GM18861 (cell line): ENCODE data around the gene OR2A25.

Experiments used
- ATAC-seq: cut with Tn5 transposase; IDR thresholded peaks from one replicate; pipeline ENCODE4 v1.9.1; 2021; ENCODE audit not compliant: unreplicated experiment

OR2A25 gene

GRCh38 chr7:144063710-144064109 lies 5.9 kb upstream of the OR2A25 start:
- ATAC-seq: no peak

DNA sequence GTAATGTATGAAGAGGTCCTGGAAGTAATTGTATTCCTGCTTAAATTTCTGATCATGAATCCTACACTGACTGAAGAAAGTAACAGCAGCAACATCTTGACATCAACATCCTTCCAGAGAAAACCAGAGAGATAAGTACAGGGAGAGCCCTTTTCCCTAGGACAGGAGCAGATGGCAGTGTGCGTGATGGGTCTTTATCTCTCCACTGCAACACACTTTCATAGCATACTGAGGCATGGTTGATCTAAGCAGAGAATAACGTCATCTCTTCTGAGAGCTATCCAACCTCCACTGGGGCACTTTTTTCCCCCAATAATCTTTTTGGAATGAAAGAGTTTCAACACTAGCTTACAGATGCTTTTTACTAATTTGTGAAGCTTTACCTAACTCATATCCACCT lies 342 bp downstream of the OR2A25 start:
- no peak for ATAC-seq

GRCh38 chr7:144074374-144074773 lies 4.8 kb downstream of the OR2A25 start:
- ATAC-seq: no peak

GRCh38 chr7:144085978-144086377 lies 16.4 kb downstream of the OR2A25 start, which contains the start of gene OR2A12:
OR2A12 (plus strand) TSS chr7:144086278; CDS start chr7:144095108, 8,830 bp downstream.
- no peak for ATAC-seq

- no peak for ATAC-seq
Measured at GRCh38 chr7:144086730-144087129, 17.1 kb downstream of the OR2A25 start.

GRCh38 chr7:144087230-144087629 lies 17.6 kb downstream of the OR2A25 start:
- no peak for ATAC-seq

DNA sequence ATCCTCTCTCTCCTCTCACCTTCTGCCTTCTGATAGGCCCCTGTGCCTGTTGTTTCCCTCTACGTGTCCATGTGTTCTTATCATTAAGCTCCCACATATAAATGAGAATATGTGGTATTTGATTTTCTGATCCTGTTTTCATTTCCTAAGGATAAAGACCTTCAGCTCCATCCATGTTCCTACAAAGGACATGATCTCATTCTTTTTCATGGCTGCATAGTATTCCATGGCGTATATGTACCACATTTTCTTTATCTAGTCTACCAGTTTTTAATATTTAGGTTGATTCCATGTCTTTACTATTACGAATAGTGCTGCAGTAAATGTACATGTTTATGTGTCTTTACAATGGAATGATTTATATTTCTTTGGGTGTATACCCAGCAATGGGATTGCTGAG lies 21.1 kb downstream of the OR2A25 start:
- ATAC-seq: no peak

DNA sequence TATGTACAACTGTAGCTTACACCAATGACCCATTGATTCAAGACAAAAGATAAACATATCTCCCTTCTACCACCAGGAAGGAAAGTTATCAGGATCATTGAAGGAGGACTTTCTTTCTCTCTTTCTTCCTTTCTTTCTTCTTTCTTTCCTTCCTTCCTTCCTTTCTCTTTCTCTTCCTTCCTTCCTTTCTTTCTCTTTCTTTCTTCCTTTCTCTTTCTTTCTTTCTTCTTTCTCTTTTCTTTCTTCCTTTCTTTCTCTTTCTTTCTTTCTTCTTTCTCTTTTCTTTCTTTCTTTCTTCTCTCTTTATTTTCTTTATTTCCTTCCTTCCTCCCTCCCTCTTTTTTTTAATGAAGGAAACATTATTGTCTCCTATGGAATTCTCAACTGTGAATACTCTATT lies 29.2 kb downstream of the OR2A25 start:
- no peak for ATAC-seq

DNA sequence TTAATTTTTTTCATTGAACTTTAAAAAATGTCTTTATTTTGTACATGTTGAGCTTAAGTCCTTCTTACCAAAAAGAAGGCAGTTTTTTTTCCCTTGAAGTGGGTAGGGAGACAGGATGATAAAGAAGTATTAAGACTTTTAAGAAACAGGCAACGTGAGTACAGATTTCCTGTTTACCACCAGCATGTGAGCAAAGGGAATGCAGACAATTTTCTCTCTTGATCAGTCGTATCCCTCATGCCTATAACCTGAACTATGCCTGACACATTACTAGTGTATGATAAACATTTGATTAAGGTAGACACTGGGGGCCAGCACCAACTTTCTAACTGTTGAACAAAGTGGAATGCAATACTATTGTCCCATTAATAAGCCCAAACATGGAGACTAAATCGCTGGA lies 31.0 kb downstream of the OR2A25 start:
- ATAC-seq: no peak

DNA sequence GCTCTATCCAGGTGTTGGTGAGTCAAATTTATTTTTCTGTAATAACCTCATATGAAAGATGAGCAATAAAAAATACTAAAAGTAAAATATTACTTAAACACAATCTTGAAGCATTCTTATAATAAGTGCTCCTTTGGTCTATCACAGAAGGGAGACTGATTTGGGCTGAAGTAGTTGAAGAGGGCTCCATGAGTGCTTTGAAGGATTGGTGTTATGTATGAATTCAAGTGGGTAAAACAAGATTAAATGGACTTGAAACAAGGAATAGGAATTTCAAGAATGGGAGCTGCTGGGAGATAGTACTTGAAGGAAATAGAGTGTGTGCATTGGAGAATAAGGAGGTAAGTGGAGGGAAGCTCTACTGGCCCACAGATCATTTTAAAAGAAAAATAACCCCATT lies 32.4 kb downstream of the OR2A25 start:
- no peak for ATAC-seq

GRCh38 chr7:144105211-144105610 lies 35.6 kb downstream of the OR2A25 start:
- ATAC-seq: no peak

DNA sequence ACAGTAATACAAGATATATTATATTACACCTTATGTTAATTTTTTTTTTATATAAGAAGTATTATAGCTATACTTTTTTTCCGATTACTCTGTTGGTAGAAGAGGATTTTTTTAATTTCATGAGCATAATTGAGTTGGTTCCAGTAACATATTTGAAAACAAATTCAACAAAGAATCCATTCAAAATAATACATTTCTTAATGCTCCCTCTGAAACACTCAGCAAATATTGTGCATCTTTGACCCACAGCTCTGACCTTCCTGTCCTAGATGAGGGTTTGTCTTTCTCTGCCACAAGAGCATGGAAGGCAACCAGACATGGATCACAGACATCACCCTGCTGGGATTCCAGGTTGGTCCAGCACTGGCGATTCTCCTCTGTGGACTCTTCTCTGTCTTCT lies 39.7 kb downstream of the OR2A25 start, which contains the start of gene OR2A2:
OR2A2 (plus strand) TSS at position 301 of the 400 bp plus-strand sequence; CDS start at position 301, 0 bp downstream.
- no peak for ATAC-seq

GRCh38 chr7:144110272-144110671 lies 40.7 kb downstream of the OR2A25 start:
- ATAC-seq: no peak

- no peak for ATAC-seq
Measured at GRCh38 chr7:144113651-144114050, 44.0 kb downstream of the OR2A25 start.

- ATAC-seq: no peak
Measured at GRCh38 chr7:144118341-144118740, 48.7 kb downstream of the OR2A25 start.

DNA sequence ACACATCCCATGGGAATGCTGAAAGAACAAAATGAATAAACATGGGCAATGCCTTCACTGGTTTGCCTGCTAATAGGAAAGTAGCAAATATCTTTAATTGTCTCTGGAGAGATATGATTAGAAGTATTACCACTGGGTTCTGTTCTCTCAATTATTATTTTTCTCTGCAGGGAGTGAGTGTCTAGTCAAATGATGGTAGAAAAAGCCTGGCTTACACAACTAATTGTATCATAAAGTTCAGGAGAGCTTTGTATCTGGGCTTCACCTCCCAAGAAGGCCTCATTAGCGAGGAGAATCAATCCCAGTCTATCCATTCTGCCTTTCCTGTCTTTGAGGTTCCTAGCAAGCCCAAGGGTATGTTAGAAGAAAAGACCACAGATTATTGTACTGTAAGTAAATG lies 53.3 kb downstream of the OR2A25 start, which contains the start of gene OR2A14:
OR2A14 (plus strand) TSS at position 301 of the 400 bp plus-strand sequence. CDS start 5,937 bp downstream, outside the sequence.
- no peak for ATAC-seq
